DMS 273 treated with DMSO at 0.1 percent for 48 hours (cell line): ENCODE data around the gene DBT.
"Not testable (repeated sequence)": the region's sequence is repeated elsewhere in the genome, so short reads cannot be mapped to it uniquely, and the experiment has no call there.

Experiments used
- DNase-seq: peaks from one replicate; lab custom pipeline; 2025; lab: John Stamatoyannopoulos, UW

Gene DBT

DNA sequence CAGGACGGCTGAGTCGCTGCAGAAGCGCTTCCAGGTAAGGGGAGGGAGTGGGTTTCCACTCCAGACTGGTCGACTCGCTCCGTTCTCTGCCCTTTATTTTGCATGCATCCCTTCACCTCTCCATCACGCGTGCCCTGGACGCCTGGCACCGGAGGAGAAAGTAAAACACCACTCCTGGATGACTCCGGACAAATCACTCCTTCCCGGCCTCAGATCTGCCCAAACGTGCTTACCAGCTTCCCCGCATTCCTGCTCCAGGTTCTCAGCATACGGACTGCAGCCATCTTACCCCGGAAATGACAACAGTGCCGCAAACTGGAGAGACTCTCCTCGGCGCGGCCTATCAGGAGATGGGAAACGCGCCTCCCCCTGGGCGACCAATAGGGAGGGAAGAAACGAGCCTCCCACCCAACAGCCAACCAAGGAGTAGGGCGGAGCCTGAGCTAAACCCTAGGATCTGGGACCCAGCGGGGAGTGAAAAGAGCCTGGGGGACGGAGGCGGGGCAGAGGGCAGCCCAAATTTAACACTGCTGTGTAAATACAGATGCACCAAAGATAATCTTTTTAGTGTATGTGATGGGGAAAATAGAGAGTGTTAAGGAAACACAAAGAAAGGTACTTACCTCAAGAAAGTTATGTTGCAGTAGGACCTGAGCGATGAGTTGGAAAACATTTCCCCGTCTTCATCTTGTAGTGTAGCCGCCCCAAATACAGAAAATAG lies at the start of gene DBT:
TSS of gene DBT (minus strand) at position 298 of the 721 bp plus-strand sequence. CDS start at position 284, 14 bp downstream.
- peak; percentile 94 for DNase-seq

GRCh38 chr1:100298512-100298911 lies 48.9 kb upstream of the DBT start:
- no peak for DNase-seq

DNA sequence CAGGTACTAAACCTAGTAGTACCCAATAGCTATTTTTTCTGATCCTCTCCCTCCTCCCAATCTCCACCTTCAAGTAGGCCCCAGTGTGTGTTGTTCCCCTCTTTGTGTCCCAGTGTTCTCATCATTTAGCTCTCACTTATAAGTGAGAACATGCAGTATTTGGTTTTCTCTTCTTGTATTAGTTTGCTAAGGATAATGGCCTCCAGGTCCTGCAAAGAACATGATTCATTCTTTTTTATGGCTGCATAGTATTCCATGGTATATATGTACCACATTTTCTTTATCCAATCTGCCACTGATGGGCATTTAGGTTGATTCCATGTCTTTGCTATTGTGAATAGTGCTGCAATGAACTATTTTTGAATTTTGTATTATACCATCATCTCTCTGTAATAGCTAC lies 47.4 kb upstream of the DBT start:
- DNase-seq: not testable (repeated sequence)

GRCh38 chr1:100296140-100296539 lies 46.5 kb upstream of the DBT start:
- DNase-seq: no peak

DNA sequence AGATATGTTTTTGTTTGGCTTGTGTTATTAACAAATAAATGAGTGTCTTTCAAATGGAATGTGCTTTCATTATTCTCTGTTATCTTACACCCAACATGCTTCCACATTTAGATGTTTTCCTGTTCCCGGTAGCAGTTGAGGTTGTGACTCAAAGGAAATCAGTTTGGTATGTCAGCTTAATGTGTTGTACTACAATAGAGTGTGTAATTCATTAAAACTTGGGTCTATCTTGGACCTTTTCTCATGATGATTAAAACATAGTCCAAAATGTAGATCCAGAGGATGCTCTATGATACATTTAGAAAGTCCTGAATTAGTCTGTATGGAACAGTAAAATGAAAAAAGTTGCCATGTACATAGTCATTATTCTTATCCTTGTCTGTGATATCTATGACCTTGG lies 43.1 kb upstream of the DBT start:
- DNase-seq: no peak

GRCh38 chr1:100290291-100290690 lies 40.7 kb upstream of the DBT start:
- no peak for DNase-seq

GRCh38 chr1:100287162-100287561 lies 37.5 kb upstream of the DBT start:
- DNase-seq: no peak

DNA sequence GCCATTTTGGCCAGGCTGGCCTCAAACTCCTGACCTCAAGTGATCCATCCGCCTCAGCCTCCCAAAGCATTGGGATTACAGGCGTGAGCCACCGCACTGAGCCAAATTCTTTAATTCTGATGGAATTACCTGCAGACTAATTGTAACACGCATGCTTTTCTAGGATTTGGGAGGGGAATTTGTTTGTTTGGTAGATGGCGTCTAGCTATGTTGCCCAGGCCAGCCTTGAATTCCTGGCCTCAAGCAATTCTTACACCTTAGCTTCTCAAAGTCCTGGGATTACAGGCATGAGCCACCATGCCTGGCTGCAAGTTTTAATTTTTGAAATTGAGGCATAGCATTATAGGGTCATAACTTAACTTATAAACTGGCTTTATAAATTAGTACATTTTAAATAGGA lies 35.0 kb upstream of the DBT start:
- no peak for DNase-seq

DNA sequence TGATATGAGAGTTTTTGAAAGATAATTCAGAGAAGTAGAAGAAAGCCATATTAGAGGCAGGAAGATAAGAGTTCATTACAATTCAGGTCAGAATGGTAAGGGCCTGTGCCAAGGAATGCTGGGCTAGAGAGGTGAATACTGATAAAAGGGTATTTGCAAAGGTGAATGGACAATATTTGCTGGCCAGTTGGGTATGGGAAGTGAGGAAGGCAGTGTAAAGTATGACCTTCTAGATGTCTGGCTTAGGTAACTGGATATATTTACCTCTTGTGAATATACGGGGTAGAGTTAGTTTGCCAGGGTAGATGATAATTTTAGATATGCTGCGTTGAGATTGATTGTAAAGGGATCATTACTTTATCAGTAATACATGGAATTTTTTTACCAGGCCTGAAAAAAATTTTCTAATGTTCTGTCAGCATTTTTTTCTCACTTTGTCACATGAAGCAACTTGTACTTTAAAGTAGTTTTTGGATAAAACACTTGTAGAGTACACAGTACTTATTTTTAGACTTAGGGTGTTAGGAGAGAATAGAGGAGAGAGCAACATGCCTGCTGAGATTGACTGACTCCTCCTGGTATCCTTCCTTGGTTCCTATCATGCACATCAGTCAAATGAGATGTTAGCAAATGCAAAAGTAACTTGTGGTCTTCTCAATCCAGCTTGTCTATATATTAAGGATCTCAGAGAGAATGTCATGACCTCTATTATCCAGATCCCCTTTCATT lies 30.5 kb upstream of the DBT start:
- no peak for DNase-seq

DNA sequence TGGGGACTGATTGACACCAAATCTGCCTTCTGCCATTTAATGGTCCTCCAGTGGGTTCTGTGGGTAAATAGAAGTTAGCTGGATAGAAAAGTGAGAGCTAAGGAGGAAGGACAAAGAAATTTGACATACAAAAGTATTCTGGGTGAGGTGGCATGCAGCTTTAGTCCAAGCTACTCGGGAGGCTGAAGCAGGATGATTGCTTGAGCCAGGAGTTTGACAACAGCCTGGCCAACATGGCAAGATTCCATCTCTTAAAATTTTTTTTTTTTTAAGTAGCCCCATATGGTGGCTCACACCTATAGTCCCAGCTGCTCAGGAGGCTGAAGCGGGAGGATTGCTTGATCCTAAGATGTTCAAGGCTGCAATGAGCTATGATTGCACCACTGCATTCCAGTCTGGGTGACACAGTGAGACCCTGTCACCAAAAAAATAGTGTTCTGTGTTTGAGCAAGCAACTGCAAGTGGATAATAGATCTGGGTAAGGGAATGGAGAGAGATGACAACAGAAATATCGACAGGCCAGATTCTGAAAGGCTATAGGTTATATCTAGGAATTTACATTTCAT lies 29.8 kb upstream of the DBT start:
- no peak for DNase-seq

GRCh38 chr1:100277866-100278265 lies 28.2 kb upstream of the DBT start:
- DNase-seq: no peak

DNA sequence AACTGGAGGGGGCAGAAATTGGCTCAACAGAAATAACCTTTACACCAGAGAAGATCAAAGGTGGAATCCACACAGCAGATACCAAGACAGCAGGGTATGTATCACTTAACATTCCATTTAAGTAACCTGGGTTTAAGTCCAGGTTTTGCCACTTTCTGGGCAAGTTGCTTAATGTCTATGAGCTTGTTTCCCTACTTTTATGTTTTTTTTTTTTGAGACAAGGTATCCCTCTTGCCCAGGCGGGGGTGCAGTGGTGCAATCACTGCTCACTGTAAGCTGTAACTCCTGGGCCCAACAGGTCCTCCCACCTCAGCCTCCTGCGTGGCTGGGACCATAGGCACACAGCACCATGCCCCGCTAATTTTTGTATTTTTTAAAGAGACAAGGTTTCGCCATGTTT lies 18.6 kb upstream of the DBT start:
- no peak for DNase-seq

DNA sequence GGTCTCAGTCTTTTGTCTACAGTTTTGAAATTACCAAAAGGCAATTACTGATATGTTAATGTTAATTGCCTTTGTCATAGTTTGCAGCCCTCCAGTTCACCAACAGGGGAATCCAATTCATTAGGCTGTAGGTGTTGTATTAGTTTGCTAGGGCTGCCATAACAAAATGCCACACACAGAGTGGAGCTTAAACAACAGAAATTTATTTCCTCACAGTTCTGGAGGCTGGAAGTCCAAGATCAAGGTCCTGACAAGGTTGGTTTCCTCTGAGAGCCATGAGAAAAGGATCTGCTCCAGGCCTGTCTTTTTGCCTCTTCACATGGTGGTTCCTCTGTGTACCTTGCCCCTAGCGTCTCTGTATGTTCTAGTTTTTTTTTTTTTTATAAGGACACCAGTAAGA lies 17.6 kb upstream of the DBT start:
- no peak for DNase-seq

- DNase-seq: no peak
Measured at GRCh38 chr1:100266741-100267140, 17.1 kb upstream of the DBT start.

DNA sequence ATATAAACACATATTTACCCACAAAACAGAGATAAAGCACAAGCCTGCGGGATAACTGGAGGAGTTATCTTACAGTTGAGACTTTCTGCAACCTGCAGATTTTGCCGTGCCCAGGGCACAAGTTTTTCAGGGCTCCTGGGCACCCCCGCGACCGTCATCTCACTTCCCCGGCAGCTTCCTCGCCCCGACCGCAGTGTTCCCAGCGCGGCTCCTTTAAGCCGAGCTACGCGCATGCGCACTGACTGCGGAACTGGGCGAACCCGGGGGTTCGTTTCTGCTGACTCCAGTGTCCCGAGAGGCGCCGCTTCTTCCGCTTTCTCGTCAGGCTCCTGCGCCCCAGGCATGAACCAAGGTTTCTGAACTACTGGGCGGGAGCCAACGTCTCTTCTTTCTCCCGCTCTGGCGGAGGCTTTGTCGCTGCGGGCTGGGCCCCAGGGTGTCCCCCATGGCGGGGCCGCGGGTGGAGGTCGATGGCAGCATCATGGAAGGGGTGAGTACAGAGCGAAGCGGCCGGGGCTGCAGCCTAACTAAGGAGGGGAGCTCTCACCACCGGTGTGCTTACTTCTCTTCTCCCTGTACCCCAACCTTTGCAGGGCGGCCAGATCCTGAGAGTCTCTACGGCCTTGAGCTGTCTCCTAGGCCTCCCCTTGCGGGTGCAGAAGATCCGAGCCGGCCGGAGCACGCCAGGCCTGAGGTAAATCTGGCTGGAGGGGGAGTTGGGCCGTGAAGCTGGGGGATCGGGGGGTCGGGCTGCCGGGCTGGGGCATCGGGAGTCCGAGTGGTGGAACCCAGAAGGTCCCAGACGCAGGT lies 16.5 kb upstream of the DBT start, which contains the start of gene RTCA:
TSS of gene RTCA (plus strand) at position 286 of the 810 bp plus-strand sequence. CDS start at position 446, 160 bp downstream.
- peak; percentile 69 for DNase-seq

GRCh38 chr1:100265562-100265930 lies 15.9 kb upstream of the DBT start:
- DNase-seq: no peak

DNA sequence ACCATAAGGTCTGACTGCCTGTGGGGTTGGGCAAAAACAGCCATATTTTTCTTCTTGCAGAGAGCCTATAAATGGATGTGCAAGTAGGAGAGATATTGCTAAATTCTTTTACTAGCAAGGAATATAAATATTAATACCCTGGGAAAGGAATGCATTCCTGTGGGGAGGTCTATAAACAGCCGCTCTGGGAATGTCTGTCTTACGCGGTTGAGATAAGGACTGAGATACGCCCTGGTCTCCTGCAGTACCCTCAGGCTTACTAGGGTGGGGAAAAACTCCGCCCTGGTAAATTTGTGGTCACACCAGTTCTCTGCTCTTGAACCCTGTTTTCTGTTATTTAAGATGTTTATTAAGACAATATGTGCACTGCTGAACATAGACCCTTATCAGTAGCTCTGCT lies 14.4 kb upstream of the DBT start:
- not testable (repeated sequence) for DNase-seq

- no peak for DNase-seq
Measured at GRCh38 chr1:100261686-100262085, 12.1 kb upstream of the DBT start.

GRCh38 chr1:100258427-100258826 lies 8.8 kb upstream of the DBT start:
- not testable (repeated sequence) for DNase-seq

DNA sequence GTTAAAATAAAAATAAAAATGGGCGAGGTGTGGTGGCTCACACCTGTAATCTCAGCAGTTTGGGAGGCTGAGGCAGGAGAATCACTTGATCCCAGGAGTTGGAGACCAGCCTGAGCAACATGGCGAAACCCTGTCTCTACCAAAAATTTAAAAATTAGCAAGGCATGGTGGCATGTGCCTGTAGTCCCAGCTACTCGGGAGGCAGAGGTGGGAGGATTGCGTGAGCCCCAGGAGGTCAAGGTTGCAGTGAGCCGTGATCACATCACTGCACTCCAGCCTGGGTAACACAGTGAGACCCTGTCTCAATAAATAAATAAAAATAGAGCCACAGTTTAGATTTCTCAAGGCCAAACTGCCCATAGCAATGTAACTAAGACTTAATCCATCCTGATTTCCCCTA lies 6.6 kb upstream of the DBT start:
- DNase-seq: not testable (repeated sequence)

GRCh38 chr1:100253552-100253951 lies 3.9 kb upstream of the DBT start:
- DNase-seq: no peak

DNA sequence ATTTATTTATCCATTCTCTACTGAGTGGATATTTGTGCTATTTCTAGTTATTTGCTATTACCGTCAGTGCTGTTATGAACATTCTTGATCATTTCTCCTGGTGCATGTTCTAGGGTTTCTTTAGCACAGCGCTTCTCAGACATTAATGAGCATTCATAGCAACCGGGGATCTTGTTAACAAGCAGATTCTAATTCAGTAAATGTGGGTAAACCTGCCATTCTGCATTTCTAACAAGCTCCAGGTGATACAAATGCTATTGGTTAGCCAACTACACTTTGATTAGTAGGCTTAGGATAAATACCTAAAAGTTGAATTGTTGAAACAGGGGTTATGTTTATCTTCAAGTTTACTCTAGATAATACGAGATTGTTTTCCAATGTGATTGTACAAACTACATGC lies 3.3 kb upstream of the DBT start:
- DNase-seq: no peak
